ENCODE measurements around the gene KLHL17. TPM values are rescaled to one million over a fixed set of nuclear protein-coding genes. Genes with fewer than 3 reads are reported as not detected.

The KLHL17 gene
- total and polyA plus RNA-seq, 9 of the 15 experiments (the other 6 are each of a cell fraction or from before 2014, with no cell fraction given): 0.14 to 84.8 (median 13.0) TPM

DNA sequence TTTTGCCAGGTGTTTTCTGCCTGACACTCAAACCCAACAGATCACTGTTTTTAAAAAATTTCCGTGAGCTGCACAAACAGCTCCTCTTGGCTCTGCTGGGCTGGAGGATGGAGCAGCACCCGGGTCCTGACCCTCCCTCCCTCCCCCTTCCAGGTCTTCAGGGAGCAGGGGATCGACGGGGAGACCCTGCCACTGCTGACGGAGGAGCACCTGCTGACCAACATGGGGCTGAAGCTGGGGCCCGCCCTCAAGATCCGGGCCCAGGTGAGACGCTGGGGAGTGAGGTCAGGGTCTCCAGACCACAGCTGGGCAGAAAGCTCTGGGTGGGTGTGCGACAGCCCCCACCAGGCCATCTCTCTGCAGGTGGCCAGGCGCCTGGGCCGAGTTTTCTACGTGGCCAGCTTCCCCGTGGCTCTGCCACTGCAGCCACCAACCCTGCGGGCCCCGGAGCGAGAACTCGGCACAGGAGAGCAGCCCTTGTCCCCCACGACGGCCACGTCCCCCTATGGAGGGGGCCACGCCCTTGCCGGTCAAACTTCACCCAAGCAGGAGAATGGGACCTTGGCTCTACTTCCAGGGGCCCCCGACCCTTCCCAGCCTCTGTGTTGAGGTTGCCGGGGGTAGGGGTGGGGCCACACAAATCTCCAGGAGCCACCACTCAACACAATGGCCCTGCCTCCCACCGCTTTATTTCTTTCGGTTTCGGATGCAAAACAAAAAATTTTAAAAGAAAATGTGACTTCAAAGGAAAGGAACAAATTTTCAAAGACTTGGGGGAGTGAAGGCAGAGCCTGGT is 16.6 kb upstream of the KLHL17 start (continued):
- TF ChIP-seq CHD7 (IDR thresholded peaks at IDR 0.05; ENCODE audit: low read depth, low read length) (no peak), SUPT5H (IDR thresholded peaks at IDR 0.05) (peak; percentile 7), NONO (IDR thresholded peaks at IDR 0.05; ENCODE audit: low read depth in 2 of 2, low read length in 1 of 2) (no peak), SRSF3 (IDR thresholded peaks at IDR 0.05; ENCODE audit: insufficient read depth, low read length) (no peak), RBM17 (IDR thresholded peaks at IDR 0.05; ENCODE audit: borderline replicate concordance, low read depth, low read length) (no peak), PRPF4 (IDR thresholded peaks at IDR 0.05; ENCODE audit: insufficient read depth, low read depth, low read length, poor library complexity, severe bottlenecking) (no peak), CREM (IDR thresholded peaks at IDR 0.05; ENCODE audit: low read depth) (no peak), RBM39 (optimal IDR thresholded peaks at IDR 0.05; ENCODE audit: low read depth, low read length) (no peak), ZNF347 (CRISPR knock-in tag; IDR thresholded peaks at IDR 0.05; ENCODE audit: low read depth) (no peak), HDGF (IDR thresholded peaks at IDR 0.05) (no peak), RBFOX2 (IDR thresholded peaks at IDR 0.05; ENCODE audit: low read depth, low read length) (peak; percentile 31)
- TF ChIP-seq, protein P1, sequence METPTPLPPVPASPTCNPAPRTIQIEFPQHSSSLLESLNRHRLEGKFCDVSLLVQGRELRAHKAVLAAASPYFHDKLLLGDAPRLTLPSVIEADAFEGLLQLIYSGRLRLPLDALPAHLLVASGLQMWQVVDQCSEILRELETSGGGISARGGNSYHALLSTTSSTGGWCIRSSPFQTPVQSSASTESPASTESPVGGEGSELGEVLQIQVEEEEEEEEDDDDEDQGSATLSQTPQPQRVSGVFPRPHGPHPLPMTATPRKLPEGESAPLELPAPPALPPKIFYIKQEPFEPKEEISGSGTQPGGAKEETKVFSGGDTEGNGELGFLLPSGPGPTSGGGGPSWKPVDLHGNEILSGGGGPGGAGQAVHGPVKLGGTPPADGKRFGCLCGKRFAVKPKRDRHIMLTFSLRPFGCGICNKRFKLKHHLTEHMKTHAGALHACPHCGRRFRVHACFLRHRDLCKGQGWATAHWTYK (CRISPR knock-in tag; IDR thresholded peaks at IDR 0.05): peak; percentile 93
